ENCODE results near the gene IKZF1. TPM values are rescaled to one million over a fixed set of nuclear protein-coding genes. Genes with fewer than 3 reads are reported as not detected.
A peak's percentile ranks its signal among the peaks of the same experiment; 100 is the strongest.

IKZF1 gene
- total RNA-seq, 8 experiments from 2014 or later = 0.09 to 1.5 (median 0.43) TPM; not detected in 1

DNA sequence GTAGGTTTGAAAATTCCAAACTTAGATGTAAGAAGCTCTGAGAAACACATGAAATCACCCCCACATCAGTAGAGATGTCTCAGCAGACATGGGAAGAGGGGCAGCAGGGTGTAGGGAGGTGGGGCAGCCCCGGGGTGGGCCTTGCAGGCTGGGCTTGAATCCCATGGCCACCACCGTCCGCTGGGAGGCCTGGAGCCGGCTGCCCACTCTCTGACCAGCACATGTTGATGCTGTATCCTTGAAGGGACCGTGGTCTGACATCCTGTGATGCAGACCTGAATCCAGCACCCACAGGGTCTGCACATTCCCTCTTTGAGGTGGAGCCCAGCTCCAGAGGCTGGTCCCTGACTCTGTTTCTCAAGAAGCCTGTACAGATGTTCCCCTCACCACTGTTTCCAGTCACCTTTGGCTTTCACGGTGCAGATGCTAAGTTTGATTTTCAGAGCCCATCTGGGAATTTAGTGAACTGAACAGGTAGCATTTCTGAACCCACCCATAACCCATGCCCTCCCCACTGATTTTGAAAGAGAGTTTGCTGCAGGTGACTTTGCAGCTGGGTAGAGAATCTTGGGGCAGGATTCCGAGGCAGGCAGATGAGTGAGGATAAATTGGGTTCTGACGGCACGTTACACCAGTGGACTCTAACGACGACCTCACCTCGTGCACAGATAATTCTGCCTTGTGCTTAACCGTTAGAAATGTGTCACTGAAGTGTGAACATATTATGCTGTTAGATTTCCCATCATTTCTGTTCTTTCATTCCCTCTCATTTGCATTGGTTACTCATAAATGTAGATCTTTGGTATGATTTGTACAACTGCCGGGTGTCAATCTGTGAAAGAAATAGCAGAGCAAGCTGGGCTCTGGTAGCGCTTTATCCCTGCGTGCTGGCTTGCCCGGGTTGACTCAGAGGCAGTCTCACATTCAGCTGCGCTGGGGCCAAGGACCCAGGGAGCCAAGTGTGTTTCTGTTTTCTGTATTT is 45.7 kb downstream of the IKZF1 start:
- 23 to 96% (median 78%) methylated on average over 1 to 13 of the region's 18 CpGs; no CpG with 5 or more reads in 1 of the 10 experiments for WGBS, 10 experiments
- H3K4me3 ChIP-seq = no peak overlapping the region
- in situ Hi-C loops (cut with MboI; ENCODE audit: low pct_unique_long_range_greater_than_20kb in 2 of 9, low sequenced_read_pairs in 9 of 9, unreplicated experiment in 9 of 9) = loop anchor here in 1 of 9 experiments (25.0 kb wide), 1 partner anchor 138 kb away; no protein-coding TSS in a partner anchor
- H3K4me1 ChIP-seq (replicated peaks in 1 of 2) = peaks cover 0 to 3% of the 10 kb centered on the region in 2 donors
- peak in 7 of 8 experiments; percentile 30 to 87 (median 64) for ATAC-seq (replicated peaks in 6 of 8)
- H3K27ac ChIP-seq = no peak overlapping the region

DNA sequence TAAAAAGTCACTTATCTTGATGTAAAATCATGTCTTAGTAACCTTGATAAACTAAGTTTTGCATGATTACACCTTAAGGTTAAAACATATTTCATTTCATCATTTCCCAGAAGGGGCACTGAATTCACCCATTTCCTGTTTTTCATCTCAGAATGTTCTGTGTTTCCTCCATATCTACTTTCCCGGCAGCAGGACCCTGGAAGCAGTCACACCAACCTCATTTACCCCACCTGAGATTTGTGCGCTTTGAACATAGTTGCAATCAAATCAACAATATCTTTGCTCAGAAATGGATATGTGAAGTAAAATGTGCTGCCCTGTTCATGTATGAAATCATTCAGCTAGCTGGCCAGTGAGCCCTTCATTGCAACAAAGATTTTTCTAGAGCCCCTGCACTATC is 46.8 kb downstream of the IKZF1 start:
- ATAC-seq (replicated peaks in 6 of 8) = no peak
- peaks cover 0 to 3% of the 10 kb centered on the region in 2 donors for H3K4me1 ChIP-seq (replicated peaks in 1 of 2)
- H3K27ac ChIP-seq = no peak overlapping the region
- WGBS, 10 experiments = 0 to 100% (median 79%) methylated on average over 1 to 2 of the region's 2 CpGs; no CpG with 5 or more reads in 3 of the 10 experiments
- in situ Hi-C loops (cut with MboI; ENCODE audit: low pct_unique_long_range_greater_than_20kb in 2 of 9, low sequenced_read_pairs in 9 of 9, unreplicated experiment in 9 of 9) = loop anchor here in 1 of 9 experiments (25.0 kb wide), 1 partner anchor 139 kb away; no protein-coding TSS in a partner anchor
- no peak overlapping the region for H3K4me3 ChIP-seq

DNA sequence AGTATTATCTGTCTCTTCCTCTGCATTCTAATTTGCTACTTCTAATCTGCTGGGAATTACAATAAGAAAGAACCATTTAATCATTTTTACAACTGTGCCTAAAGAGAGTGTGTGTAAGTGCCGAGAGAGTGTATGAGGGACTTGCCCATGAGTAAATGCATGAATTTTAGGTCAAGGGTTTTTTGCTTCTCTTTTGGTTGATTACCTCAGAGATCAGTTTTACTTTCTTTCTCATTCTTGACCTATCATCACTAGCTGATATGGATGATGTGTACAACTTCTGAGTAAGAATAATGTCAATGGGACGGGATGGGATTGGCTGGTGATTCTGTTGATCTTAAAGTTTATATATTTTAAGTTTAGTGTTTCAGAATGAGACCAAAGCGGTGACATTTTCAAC is 47.8 kb downstream of the IKZF1 start:
- 0 to 100% (median 83%) methylated on average over 1 to 3 of the region's 3 CpGs for WGBS, 10 experiments
- Histone ChIP-seq H3K27ac (no peak overlapping the region), H3K4me1 (replicated peaks in 1 of 2) (peaks cover 0 to 3% of the 10 kb centered on the region in 2 donors), H3K4me3 (no peak overlapping the region)
- in situ Hi-C loops (cut with MboI; ENCODE audit: low pct_unique_long_range_greater_than_20kb in 2 of 9, low sequenced_read_pairs in 9 of 9, unreplicated experiment in 9 of 9) = loop anchor here in 1 of 9 experiments (25.0 kb wide), 1 partner anchor 140 kb away; no protein-coding TSS in a partner anchor
- peak in 2 of 8 experiments; percentile 20 to 31 for ATAC-seq (replicated peaks in 6 of 8)

DNA sequence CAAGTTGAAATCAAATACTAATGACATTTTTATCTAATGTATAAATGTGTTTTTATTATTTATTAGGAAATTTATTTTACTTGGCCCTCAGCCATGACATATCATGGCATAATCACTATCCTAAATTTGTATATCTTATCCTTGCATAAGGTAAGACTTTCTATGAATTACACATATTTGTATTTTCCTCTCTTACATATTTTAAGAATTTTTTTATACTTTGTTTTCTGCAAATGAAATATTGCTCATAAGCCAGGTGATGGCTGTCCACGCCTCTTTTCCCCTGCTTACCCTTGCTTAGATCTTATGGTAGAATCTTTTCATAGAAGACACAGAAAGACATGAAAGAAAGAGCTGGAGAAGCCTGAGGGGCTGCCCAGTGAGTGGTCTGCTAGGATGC is 48.2 kb downstream of the IKZF1 start:
- peaks cover 0 to 3% of the 10 kb centered on the region in 2 donors for H3K4me1 ChIP-seq (replicated peaks in 1 of 2)
- H3K4me3 ChIP-seq = no peak overlapping the region
- in situ Hi-C loops (cut with MboI; ENCODE audit: low pct_unique_long_range_greater_than_20kb in 2 of 9, low sequenced_read_pairs in 9 of 9, unreplicated experiment in 9 of 9) = loop anchor here in 1 of 9 experiments (25.0 kb wide), 1 partner anchor 140 kb away; no protein-coding TSS in a partner anchor
- WGBS, 10 experiments = 0 to 100% (median 83%) methylated on average over 1 of the region's 1 CpG; no CpG with 5 or more reads in 2 of the 10 experiments
- no peak for ATAC-seq (replicated peaks in 6 of 8)
- H3K27ac ChIP-seq = no peak overlapping the region

DNA sequence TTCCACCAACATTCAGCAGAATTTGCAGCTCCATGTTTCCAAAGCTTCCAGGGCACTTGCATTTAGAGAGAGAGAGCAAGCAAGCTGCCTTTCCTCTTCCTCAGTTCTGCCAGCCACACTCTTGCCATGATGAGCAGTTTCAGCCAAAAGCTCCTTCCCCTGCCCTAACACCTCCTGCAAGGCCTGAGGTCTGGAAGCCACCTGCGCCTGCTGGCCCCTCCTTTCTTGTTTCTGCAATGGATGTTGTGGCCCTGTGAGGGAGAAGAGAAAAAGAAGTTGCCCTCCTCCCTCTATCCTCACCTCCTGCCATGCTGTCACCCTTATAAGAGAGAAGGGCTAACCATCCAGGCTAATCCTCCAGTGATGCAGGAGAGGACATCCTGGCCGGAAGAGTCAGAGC is 48.7 kb downstream of the IKZF1 start:
- WGBS, 10 experiments = 40 to 100% (median 90%) methylated on average over 1 to 2 of the region's 2 CpGs; no CpG with 5 or more reads in 4 of the 10 experiments
- ATAC-seq (replicated peaks in 6 of 8) = no peak
- Histone ChIP-seq H3K4me3 (no peak overlapping the region), H3K27ac (no peak overlapping the region), H3K4me1 (replicated peaks in 1 of 2) (peaks cover 0 to 3% of the 10 kb centered on the region in 2 donors)
- in situ Hi-C loops (cut with MboI; ENCODE audit: low pct_unique_long_range_greater_than_20kb in 2 of 9, low sequenced_read_pairs in 9 of 9, unreplicated experiment in 9 of 9) = loop anchor here in 1 of 9 experiments (25.0 kb wide), 1 partner anchor 141 kb away; no protein-coding TSS in a partner anchor

DNA sequence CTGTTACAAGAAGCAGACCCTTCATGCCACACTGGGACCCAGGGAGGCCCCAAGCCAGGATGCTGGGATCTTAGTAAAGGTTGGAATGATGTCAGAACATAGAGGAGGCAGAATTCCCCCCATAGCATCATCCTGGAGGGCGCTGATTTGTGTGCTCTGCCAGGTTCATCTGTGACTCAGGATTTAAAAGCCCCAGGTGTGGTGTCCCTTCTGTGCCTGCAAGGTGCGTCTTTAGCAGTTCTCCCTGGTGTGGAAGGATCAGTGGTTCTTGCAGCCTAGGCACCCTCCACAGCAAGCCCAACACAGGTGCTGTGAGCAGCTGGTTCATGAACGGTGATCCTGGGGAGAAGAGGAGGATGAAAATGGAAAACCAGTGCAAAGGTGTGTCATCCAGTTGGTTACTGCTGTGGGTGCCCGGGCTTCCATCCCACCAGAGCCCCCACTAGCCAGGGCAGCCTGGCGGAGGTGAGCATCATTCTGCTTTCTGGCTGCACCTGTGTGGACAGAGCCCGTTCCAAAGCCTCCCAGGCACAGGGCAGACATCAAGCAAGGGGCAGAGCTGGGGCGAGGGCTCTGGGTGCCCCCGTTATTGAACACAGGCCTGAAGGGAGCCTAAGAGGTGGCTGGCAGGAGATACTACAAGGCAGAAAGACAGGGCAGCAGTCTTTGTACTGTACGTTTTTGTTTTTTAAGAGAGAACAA is 49.5 kb downstream of the IKZF1 start:
- H3K27ac ChIP-seq = no peak overlapping the region
- WGBS, 10 experiments = 0 to 100% (median 80%) methylated on average over 1 to 4 of the region's 9 CpGs; no CpG with 5 or more reads in 5 of the 10 experiments
- in situ Hi-C loops (cut with MboI; ENCODE audit: low pct_unique_long_range_greater_than_20kb in 2 of 9, low sequenced_read_pairs in 9 of 9, unreplicated experiment in 9 of 9) = loop anchor here in 1 of 9 experiments (25.0 kb wide), 1 partner anchor 142 kb away; no protein-coding TSS in a partner anchor
- ATAC-seq (replicated peaks in 6 of 8) = no peak
- no peak overlapping the region for H3K4me3 ChIP-seq
- peaks cover 0 to 3% of the 10 kb centered on the region in 2 donors for H3K4me1 ChIP-seq (replicated peaks in 1 of 2)

DNA sequence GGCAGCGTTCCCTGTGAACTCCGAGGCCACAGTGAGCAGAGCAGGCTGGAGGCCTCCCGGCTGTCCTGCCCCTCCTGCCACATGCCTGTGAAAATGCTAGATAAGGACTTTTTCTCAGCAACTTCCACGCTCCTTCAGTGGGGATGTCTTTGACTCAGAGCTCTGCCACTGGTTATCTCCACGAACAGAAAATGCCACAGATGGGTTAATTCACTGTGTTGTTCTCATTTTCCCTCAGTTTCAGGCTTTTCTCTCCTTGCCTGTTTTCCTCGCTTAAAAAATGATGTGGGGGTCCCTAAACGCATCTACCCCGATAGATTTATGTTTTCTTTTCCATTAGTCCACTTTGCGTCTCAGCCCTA is 51.3 kb downstream of the IKZF1 start:
- H3K4me3 ChIP-seq = no peak overlapping the region
- no peak overlapping the region for H3K27ac ChIP-seq
- 24 to 95% (median 64%) methylated on average over 2 to 8 of the region's 9 CpGs; no CpG with 5 or more reads in 1 of the 10 experiments for WGBS, 10 experiments
- H3K4me1 ChIP-seq (replicated peaks in 1 of 2) = peaks cover 0 to 3% of the 10 kb centered on the region in 2 donors
- in situ Hi-C loops (cut with MboI; ENCODE audit: low pct_unique_long_range_greater_than_20kb in 2 of 9, low sequenced_read_pairs in 9 of 9, unreplicated experiment in 9 of 9) = loop anchor here in 1 of 9 experiments (25.0 kb wide), 1 partner anchor 143 kb away; no protein-coding TSS in a partner anchor
- ATAC-seq (replicated peaks in 6 of 8) = no peak

DNA sequence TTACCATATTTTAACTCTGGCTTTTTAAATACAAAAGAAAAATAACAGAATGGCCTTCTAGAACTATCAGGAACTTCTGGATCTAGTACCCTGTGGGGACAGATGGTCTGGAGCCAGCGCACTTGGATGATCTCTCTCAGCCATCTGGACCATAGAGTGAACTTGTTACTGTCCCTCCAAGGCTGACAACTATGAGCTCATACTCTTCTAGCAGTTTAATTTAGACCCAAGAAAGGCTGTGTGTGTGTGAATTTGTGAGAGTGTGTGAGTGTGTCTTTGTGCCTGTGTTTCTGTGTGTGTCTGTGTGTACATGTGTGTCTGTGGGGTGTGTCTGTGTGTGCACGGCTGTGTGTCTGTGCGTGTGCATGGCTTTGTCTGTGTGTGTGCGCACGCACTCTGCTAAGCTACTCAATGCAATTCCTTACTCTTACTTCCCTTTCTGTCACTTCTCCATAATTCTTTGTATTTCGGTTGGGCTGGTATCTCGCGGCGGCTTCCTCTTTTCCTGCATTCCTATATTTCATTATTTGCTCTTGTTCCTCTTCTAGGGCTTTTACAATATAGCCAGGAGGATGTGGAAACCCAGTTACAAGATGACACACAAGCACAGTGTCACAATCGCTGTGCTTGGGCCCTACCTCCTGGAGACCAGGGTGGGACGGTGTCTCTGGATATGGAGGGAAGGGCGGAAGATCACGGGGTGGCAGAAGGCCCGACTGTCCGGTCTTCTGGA is 51.9 kb downstream of the IKZF1 start:
- 13 to 100% (median 91%) methylated on average over 1 to 14 of the region's 15 CpGs; no CpG with 5 or more reads in 1 of the 10 experiments for WGBS, 10 experiments
- peaks cover 0 to 3% of the 10 kb centered on the region in 2 donors for H3K4me1 ChIP-seq (replicated peaks in 1 of 2)
- in situ Hi-C loops (cut with MboI; ENCODE audit: low pct_unique_long_range_greater_than_20kb in 2 of 9, low sequenced_read_pairs in 9 of 9, unreplicated experiment in 9 of 9) = loop anchor here in 1 of 9 experiments (25.0 kb wide), 1 partner anchor 144 kb away; no protein-coding TSS in a partner anchor
- no peak for ATAC-seq (replicated peaks in 6 of 8)
- no peak overlapping the region for H3K4me3 ChIP-seq
- H3K27ac ChIP-seq = no peak overlapping the region

DNA sequence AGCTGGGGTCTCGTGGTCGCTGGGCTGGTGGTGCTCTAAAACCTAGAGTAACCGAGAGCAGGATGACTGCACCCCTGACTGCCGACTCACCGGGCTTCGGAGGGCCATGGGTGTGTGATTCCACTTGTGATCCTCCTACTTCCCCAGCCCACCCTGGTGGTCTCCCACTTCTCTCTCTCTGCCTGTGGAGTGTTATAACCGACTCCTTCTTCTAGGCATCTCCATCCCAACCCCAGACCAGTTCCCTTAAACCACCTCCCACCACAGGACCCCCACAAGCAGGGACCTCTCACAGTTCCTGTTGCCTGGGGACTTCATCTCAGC is 52.4 kb downstream of the IKZF1 start:
- in situ Hi-C loops (cut with MboI; ENCODE audit: low pct_unique_long_range_greater_than_20kb in 2 of 9, low sequenced_read_pairs in 9 of 9, unreplicated experiment in 9 of 9) = loop anchor here in 1 of 9 experiments (25.0 kb wide), 1 partner anchor 145 kb away; no protein-coding TSS in a partner anchor
- ATAC-seq (replicated peaks in 6 of 8) = no peak
- Histone ChIP-seq H3K4me1 (replicated peaks in 1 of 2) (peaks cover 0 to 3% of the 10 kb centered on the region in 2 donors), H3K27ac (no peak overlapping the region), H3K4me3 (no peak overlapping the region)
- 25 to 93% (median 87%) methylated on average over 2 to 3 of the region's 7 CpGs; no CpG with 5 or more reads in 7 of the 10 experiments for WGBS, 10 experiments

DNA sequence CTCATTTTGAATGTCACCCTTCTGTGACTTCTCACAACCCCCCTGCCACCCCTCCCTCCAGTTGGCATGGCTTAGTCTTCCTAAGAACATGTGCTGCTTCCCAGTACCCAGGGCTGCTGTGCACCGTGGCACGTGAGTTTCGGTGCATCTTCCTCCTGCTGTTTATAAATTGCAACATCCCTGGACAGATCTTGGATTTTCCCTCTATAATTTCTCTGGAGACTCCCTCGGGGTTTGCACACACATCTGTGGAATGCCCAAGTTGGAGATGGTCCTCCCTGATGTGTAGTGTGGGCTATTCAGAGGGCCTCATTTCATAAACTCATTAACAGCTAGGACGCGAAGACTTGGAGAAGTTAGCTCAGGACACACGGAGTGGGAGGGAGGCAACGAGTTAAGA is 52.9 kb downstream of the IKZF1 start:
- Histone ChIP-seq H3K4me1 (replicated peaks in 1 of 2) (peaks cover 0 to under 1% of the 10 kb centered on the region in 2 donors), H3K4me3 (no peak overlapping the region), H3K27ac (no peak overlapping the region)
- ATAC-seq (replicated peaks in 6 of 8) = no peak
- WGBS, 10 experiments = 24 to 100% (median 88%) methylated on average over 2 to 8 of the region's 8 CpGs; no CpG with 5 or more reads in 5 of the 10 experiments
- in situ Hi-C loops (cut with MboI; ENCODE audit: low pct_unique_long_range_greater_than_20kb in 2 of 9, low sequenced_read_pairs in 9 of 9, unreplicated experiment in 9 of 9) = loop anchor here in 1 of 9 experiments (25.0 kb wide), 1 partner anchor 145 kb away; no protein-coding TSS in a partner anchor

DNA sequence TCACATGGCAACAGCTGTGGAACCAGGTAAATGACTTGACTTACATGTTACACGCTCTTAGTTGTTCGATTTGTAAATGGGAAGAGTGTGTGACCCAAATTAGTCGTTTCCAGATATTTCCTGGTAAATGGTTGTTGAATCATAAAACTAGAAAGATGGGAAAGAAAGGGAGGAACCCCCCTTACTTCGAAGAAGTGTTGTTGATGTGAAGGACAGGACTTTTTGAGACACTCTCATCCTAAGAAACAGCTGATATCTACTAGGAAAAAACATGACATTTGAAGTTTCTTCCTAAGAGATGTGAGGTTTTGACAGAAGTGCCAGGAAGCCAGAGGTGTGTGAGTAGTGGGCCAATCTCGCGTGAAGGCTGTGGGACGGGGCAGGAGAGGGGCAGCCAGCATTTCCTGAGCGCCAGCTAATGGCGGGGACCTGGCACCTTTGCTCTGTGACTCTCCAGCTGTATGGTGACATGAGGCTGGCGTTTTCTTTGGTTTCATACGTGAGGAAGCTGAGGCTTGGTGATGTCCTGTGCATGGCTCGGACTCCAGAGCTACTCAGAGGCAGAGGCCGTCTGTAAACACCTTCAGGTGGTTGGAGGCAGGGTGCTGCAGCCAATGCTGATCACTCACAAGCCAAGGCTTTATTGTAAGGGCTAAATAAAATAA is 53.7 kb downstream of the IKZF1 start:
- in situ Hi-C loops (cut with MboI; ENCODE audit: low pct_unique_long_range_greater_than_20kb in 2 of 9, low sequenced_read_pairs in 9 of 9, unreplicated experiment in 9 of 9) = loop anchor here in 1 of 9 experiments (25.0 kb wide), 1 partner anchor 146 kb away; no protein-coding TSS in a partner anchor
- 15 to 100% (median 72%) methylated on average over 1 to 13 of the region's 13 CpGs for WGBS, 10 experiments

More for the DNA sequence above, 53.7 kb downstream of the IKZF1 start:
- Histone ChIP-seq H3K27ac (no peak overlapping the region), H3K4me1 (replicated peaks in 1 of 2) (no peaks in the 10 kb centered on the region), H3K4me3 (no peak overlapping the region)
- no peak for ATAC-seq (replicated peaks in 6 of 8)
